GM12891 (cell line): ENCODE measurements around the gene NDUFS2.

Experiments used
- DNase-seq: peaks from one replicate; pipeline ENCODE4 v3.0.0; 2011; ENCODE audit warnings: low spot score; ENCODE audit not compliant: insufficient read length
- FAIRE-seq: peaks from 2 replicates; lab custom pipeline; 2011; peaks lifted over from hg19 to GRCh38; lab: Jason Lieb, UNC
- PAX5 ChIP-seq: IDR thresholded peaks from 2 replicates; pipeline ENCODE4 v1.6.1; 2011; ENCODE audit warnings: low read length, moderate library complexity, mild to moderate bottlenecking; ENCODE audit not compliant: insufficient read depth, severe bottlenecking
- POLR2A ChIP-seq: IDR thresholded peaks from 2 replicates; pipeline ENCODE4 v1.6.1; 2011; ENCODE audit warnings: low read depth, low read length, control low read depth
- POLR2AphosphoS5 ChIP-seq: IDR thresholded peaks from 2 replicates; pipeline ENCODE4 v1.6.1; 2011; ENCODE audit warnings: low read depth, low read length, control low read depth
- POU2F2 ChIP-seq: IDR thresholded peaks from 2 replicates; pipeline ENCODE4 v1.6.1; 2011; ENCODE audit warnings: low read depth, mild to moderate bottlenecking, control low read depth, low read length, moderate library complexity
- SPI1 ChIP-seq: IDR thresholded peaks from 2 replicates; pipeline ENCODE4 v1.6.1; 2011; ENCODE audit warnings: low read depth, low read length, control low read depth
- TAF1 ChIP-seq: IDR thresholded peaks from 2 replicates; pipeline ENCODE4 v1.6.1; 2011; ENCODE audit warnings: low read depth, low read length, control low read depth

NDUFS2 gene

GRCh38 chr1:161200992-161201835 lies 953 bp upstream of the NDUFS2 start:
- DNase-seq = no peak
- FAIRE-seq = no peak
- TF ChIP-seq PAX5 (no peak), SPI1 (no peak), TAF1 (no peak), POLR2A (no peak), POU2F2 (no peak), POLR2AphosphoS5 (no peak)

DNA sequence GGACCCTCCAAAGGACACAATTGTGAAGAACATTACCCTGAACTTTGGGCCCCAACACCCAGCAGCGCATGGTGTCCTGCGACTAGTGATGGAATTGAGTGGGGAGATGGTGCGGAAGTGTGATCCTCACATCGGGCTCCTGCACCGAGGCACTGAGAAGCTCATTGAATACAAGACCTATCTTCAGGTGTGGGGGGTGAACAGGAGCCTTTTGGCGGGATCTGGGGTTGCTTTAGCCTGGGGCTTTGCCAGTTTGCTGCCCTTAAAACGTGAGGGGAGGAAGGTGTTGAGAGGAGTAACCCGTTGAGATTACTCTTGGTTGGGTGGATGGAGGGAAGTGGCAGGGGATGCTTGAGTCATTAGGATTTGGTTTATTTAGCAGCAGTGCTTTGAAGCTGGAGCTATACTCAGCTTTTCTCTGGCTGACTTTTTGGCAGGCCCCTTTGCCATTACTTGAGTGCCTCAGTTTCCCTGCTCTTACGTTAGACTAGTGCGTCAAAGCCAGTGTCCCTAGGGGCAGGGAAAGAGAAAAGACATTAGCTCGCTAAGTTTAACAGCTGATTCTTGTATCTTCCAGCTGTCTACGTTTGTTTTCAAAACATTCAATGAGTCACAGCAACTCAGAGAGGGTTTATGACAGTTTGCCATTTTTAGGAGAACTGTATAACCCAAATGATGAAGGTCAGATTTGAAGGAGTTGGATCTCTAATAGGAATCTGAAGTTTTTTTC lies 4.4 kb downstream of the NDUFS2 start:
- DNase-seq (no peak), FAIRE-seq (no peak)
- TF ChIP-seq SPI1 = no peak
- no peak for TF ChIP-seq PAX5
- TF ChIP-seq POLR2A = no peak
- no peak for TF ChIP-seq POU2F2
- TF ChIP-seq POLR2AphosphoS5 = no peak
- TF ChIP-seq TAF1 = no peak

- FAIRE-seq = no peak
- no peak for TF ChIP-seq TAF1
- TF ChIP-seq PAX5 = no peak
- no peak for TF ChIP-seq POU2F2
- TF ChIP-seq POLR2AphosphoS5 = no peak
- no peak for TF ChIP-seq POLR2A
- TF ChIP-seq SPI1 = no peak
- no peak for DNase-seq
Measured at GRCh38 chr1:161207173-161207572, 5.0 kb downstream of the NDUFS2 start.

DNA sequence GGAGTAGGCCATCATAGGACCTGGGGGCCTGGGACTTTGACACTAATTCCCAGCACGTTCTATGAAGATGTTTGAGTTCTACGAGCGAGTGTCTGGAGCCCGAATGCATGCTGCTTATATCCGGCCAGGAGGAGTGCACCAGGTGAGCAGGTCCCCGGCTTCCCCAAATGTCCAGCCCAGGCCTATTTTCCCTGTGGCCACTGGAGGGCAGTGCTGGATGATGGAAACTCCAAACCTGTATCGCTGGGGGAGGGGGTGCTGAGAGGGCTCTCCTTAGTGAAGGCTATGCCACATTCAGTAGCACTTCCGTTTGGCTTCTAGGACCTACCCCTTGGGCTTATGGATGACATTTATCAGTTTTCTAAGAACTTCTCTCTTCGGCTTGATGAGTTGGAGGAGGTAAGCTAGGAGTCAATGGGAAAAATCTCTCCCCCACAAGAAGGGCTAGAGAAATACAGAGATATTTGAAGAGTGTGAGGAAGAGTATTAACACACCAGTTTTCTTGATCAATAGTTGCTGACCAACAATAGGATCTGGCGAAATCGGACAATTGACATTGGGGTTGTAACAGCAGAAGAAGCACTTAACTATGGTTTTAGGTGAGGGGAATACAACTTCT lies 7.7 kb downstream of the NDUFS2 start:
- TF ChIP-seq POU2F2 (peak; percentile 63; the same call in 1 of the 2 replicates), POLR2AphosphoS5 (no peak), SPI1 (peak; percentile 43; the same call in 1 of the 2 replicates), POLR2A (no peak)
- DNase-seq (peak; percentile 50), FAIRE-seq (peak; percentile 88)

DNA sequence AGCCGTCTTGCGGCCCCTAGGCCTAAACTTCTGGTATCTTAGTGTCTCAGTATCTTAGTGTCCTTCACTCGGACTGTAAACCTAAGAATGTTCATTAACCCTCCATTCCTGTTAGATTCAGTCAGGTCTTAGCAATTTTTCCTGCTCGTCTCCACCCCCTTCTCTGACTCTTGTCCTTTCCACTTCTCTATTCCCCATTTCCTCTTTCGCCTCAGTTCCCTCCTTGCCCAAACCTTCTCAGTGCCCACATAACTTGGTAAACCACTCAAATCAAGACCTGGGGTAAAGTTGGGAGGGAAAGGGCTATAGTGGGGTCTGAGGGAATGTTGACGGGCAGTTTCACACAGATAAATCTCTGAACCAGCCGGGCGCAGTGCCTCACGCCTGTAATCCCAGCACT lies 12.2 kb downstream of the NDUFS2 start:
- no peak for DNase-seq
- TF ChIP-seq SPI1 (no peak), POLR2AphosphoS5 (no peak), TAF1 (no peak), POU2F2 (no peak), PAX5 (no peak), POLR2A (no peak)
- FAIRE-seq = no peak

GRCh38 chr1:161215076-161215475 lies 12.9 kb downstream of the NDUFS2 start, which contains the start of gene FCER1G:
FCER1G (plus strand) TSS chr1:161215295; CDS start chr1:161215322, 27 bp downstream.
- DNase-seq = no peak
- no peak for TF ChIP-seq PAX5
- no peak for TF ChIP-seq POLR2AphosphoS5
- TF ChIP-seq SPI1 = no peak
- TF ChIP-seq POLR2A = no peak
- TF ChIP-seq POU2F2 = no peak
- TF ChIP-seq TAF1 = no peak
- FAIRE-seq = no peak

DNA sequence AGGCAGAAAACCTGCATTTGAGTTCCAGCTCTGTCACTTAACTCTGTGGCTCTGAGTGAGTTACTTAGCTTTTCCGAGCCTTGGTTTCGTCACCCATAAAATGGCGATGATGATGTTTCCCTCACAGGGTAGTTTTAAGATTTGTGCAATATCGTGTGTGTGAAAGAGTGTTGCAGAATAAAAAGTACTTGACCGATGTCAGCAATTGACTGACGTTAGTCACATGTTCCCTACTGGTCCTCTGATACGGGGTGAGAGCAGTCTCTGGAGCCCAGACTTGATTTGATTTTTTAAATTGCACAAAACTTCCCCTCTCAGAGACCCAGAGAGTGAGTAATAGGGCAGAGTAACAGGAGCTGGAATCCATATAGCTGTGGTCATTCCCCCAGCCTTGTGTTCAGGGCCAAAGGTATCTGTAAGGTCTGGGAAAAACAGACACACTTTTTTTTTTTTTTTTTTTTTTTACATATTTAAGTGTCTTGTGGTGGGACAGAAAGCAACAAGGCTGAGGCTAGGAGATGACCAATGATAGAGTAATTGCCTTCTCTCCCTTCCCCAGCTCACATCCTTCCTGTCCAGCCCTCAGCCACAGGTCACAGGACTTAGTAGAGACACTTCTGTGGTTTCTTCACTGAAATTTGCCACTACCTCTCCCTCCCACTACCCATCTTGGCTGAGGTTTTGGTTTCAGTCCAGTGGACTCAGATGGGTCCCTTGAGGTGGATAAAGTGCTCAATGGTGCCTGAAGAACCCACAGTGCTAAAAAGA lies 15.0 kb downstream of the NDUFS2 start:
- peak; percentile 92 for FAIRE-seq
- DNase-seq = peak; percentile 45
- TF ChIP-seq POLR2A (no peak), POLR2AphosphoS5 (no peak), TAF1 (no peak), PAX5 (no peak), POU2F2 (peak; percentile 29; the same call in 1 of the 2 replicates), SPI1 (peak; percentile 40; the same call in 1 of the 2 replicates)

DNA sequence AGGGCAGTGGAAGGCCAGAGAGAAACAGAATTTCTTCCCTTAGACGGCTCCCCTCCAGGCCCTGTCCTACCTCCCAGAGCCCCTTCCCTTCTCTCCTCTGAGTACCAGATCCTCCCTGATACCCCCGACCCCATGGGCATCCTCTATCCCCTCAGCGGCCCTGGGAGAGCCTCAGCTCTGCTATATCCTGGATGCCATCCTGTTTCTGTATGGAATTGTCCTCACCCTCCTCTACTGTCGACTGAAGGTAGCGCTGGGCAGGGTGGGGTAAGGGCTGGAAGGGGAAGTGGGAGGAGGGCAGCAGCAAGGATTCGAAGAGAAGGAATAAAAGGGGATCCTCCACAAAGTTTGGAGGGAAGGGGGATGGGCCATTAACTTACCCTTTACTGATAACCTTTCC lies 15.7 kb downstream of the NDUFS2 start:
- DNase-seq (no peak), FAIRE-seq (peak; percentile 84)
- TF ChIP-seq POLR2AphosphoS5 (no peak), PAX5 (no peak), POLR2A (no peak), TAF1 (no peak), SPI1 (no peak), POU2F2 (no peak)

DNA sequence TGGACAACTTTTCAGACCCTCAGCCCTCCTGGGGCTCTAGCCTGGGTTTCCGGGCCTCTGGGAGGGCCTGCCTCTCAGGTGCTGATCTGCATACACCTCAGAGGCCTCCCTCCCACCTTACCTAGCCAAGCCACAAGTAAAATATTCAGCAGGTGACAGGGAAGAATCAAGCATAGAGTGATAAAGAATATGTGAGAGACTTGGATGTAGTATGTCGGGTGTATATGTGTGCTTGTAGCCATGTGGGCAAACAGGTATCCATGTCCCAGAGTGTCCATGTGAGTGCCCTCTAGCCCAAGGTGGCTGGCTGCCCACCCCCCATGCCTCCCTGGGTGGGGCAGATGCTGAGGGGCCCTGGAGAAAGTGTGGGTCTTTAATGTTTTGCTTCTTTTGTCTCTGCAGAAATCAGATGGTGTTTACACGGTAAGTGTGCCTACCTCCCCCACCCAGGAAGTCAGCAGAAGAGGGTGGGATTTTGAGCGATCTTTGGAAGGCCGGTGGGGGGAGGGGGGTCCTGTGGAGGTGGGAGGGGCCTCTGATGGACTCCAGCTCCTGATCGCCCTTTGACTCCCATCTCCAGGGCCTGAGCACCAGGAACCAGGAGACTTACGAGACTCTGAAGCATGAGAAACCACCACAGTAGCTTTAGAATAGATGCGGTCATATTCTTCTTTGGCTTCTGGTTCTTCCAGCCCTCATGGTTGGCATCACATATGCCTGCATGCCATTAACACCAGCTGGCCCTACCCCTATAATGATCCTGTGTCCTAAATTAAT lies 16.3 kb downstream of the NDUFS2 start:
- peak; percentile 20 for FAIRE-seq
- DNase-seq = no peak
- TF ChIP-seq TAF1 = no peak
- no peak for TF ChIP-seq POLR2A
